GM18867 (cell line): ENCODE data around the gene THNSL1.
A peak's percentile ranks its signal among the peaks of the same experiment; 100 is the strongest.
"Not testable (repeated sequence)": the region's sequence is repeated elsewhere in the genome, so short reads cannot be mapped to it uniquely, and the experiment has no call there.

ENCODE experiments used
- ATAC-seq: cut with Tn5 transposase; IDR thresholded peaks from one replicate; pipeline ENCODE4 v1.9.1; 2021; ENCODE audit warnings: mild to moderate bottlenecking, moderate library complexity; ENCODE audit not compliant: unreplicated experiment

Gene THNSL1

GRCh38 chr10:24998044-24998443 lies 18.4 kb upstream of the THNSL1 start:
- ATAC-seq = no peak

DNA sequence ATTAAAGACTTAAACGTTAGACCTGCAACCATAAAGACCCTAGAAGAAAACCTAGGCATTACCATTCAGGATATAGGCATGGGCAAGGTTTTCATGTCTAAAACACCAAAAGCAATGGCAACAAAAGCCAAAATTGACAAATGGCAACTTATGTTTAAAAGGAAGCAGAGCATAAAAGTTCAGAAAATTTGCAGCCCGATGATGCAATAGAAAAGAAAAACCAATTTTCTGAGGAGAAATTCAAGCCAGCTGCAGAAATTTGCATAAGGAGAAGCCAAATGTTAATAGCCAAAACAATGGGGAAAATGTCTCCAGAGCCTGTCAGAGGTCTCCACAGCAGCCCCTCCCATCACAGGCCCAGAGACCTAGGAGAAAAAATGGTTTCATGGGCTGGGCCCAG lies 4.8 kb upstream of the THNSL1 start:
- not testable (repeated sequence) for ATAC-seq

DNA sequence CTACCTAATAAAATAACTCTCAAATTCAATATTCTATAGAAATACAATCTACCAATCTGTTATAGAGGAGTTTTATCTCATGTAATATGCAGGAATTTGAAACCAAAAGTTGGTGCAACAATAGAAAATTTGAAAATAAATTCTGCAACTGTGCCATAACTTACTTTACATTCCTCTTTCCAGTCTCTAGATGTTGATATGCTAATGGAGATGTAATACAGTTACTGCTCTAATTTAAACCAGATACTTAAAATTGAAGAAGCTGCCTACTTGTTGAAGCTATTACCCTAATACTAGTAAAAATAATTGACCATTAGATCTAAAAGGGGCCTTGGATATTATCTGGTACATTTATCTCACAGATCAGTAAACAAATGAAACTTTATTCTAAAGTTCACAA lies 1.8 kb upstream of the THNSL1 start:
- ATAC-seq = no peak

GRCh38 chr10:25015828-25016375 lies 510 bp upstream of the THNSL1 start, which contains the start of gene ENKUR:
ENKUR (minus strand) TSS chr10:25016158; CDS start chr10:25015936, 222 bp downstream.
- ATAC-seq = peak; percentile 68

- peak; percentile 5 for ATAC-seq
Observed at GRCh38 chr10:25017154-25017590, 760 bp downstream of the THNSL1 start.

DNA sequence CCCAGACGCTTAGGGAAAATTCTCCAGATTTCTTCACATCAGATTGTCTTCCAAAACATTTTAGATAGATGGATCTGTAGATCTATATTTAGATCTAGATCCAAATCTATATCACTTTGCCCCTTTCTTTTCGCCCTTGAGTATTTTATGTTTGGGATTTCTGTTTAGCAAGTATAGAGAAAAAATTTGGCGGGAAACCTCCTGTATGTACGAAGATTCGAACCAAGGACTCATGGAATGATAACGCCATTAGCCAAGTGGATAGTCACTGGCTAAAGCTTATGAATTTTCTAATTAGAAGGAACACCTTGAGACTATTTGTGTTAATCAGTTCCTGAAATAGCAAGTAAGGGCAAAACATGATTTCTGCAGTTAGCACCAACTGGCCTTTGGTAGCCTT lies 1.2 kb downstream of the THNSL1 start:
- no peak for ATAC-seq

GRCh38 chr10:25018703-25019102 lies 2.3 kb downstream of the THNSL1 start:
- no peak for ATAC-seq

GRCh38 chr10:25023278-25023677 lies 6.9 kb downstream of the THNSL1 start:
- no peak for ATAC-seq

DNA sequence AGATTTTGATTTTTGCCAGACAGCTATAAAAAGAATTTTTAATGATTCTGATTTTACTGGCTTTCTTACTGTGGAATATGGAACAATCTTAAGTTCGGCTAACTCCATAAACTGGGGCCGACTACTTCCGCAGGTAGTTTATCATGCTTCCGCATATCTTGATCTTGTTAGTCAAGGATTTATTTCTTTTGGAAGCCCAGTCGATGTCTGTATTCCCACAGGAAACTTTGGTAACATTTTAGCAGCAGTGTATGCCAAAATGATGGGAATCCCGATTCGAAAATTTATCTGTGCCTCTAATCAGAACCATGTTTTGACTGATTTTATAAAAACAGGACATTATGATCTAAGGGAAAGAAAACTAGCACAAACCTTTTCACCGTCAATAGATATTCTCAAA lies 8.1 kb downstream of the THNSL1 start:
- ATAC-seq = no peak

DNA sequence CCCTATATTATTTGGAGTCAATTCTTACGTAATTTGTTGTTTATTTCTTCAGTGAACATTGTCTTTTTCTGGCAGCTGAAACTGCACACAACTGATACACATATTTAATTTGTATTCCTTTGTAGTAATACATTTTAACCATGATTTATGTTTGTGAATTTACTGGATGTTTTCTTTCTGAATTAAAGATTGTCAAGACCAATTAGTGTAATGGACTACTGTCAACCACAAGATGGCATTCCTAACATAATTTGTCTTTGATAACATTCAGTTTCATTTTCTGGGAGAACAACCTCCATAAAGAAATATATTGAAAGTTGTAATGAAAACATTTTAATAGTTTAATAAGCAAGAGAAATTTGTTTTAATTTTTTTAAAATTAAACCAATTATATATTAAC lies 10.1 kb downstream of the THNSL1 start:
- ATAC-seq = no peak

DNA sequence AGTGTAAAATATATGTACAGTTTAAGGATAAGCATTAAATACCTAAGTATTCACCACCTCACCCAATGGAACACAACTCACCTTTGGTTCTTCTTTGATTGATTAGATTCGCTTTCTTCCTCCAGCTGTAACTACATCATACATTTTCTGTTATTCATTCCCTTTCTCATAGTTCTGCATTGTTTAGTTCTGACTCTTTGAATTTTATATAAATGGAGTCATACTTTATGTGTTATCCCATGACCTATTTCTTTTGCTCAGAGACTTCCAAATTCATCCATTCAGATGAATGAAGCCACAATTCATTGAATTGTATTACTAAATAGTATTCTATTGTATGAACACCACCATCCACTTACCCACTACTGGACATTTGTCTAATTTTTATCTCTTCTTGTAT lies 12.3 kb downstream of the THNSL1 start:
- no peak for ATAC-seq

DNA sequence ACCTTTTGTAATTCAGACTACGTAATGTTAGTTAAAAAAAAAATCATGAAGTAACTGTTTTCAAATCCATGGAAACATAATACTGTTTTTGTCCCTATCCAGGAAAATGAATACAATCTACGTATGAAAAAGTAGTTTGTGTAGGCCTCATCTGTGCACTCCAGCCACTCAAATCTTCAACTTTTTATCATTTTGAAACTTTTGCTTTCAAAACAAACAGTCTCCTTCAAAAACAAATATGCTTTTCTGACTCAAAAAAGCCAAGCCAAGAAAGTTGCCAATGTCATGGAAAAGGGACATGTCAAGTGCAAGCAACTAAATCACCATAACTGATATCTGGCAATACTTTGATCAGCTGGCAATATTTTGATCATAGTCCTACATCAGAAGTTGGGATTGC lies 13.1 kb downstream of the THNSL1 start:
- no peak for ATAC-seq

- ATAC-seq = peak; percentile 44
Observed at GRCh38 chr10:25036381-25036780, 20.0 kb downstream of the THNSL1 start.

DNA sequence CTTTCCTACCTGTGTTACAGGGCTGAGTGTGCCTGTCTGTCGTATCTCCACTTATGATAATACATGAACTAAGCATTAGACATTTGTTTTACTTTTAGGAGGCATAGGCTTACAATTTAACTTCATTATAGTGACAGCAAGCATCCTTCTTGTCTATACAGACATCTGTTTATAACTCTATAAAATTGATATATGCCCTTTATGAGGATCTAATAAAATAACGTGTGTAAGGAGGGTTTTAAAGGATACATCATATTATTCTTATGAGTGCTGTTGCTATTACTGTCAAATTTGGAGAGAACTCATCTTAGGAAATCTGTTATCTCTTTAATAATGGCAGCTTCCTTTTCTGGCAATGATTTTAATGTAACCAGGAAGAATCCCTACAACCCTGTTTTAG lies 21.9 kb downstream of the THNSL1 start:
- ATAC-seq = no peak

GRCh38 chr10:25039531-25039930 lies 23.1 kb downstream of the THNSL1 start:
- no peak for ATAC-seq

DNA sequence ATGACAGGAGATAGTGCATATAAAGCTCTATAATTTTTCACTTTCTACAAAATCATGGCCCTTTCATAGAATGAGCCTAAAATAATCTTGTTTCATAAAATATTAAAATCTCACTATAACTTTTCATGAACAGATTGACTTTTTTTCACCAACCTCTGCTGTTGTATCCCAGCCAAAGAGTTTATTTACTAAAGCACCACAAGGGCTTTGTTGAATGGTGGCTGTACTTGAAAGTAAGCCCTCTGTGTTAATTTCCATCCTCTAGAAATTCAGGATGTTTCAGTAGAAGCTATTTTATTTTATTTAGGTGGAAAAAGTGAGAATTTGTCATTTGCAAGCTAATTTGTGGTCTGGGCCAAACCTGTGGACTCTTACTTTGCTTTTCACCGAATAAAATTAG lies 30.2 kb downstream of the THNSL1 start:
- no peak for ATAC-seq

GRCh38 chr10:25047088-25047487 lies 30.7 kb downstream of the THNSL1 start:
- no peak for ATAC-seq

DNA sequence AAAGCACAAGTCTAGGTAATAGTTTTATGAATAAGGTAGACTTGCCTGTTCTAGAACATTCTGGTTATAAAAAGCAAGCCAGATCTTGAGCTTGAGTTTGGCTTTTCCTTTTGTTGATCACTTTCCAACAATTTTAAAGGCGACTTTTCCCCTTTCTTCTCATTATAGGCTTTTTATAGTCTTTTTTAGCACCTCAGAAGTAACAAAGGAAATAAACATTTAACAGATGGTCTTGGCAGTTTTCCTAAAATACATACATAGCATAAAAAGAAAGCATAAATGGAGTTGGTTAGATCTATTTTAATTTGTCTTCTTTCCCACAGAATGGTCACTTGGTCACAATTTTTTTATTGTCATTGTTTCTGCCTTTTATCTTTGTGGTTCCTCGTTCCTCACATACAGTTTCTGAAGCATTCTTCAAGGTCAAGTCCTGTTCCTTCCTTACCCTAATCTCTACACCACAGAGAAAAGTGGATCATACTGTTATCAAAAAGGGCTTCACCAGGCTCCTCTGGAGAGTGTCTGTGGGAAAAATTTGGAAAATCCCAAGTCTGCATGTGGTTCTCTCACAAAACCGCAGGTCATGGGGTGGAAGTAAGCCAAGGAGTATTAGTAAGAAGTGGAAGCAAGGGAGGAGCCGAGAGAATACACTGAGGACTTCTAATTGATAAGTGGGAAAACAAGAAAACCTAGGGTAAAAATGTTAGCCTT lies 31.3 kb downstream of the THNSL1 start:
- ATAC-seq = no peak

GRCh38 chr10:25048450-25048849 lies 32.0 kb downstream of the THNSL1 start:
- ATAC-seq = no peak

DNA sequence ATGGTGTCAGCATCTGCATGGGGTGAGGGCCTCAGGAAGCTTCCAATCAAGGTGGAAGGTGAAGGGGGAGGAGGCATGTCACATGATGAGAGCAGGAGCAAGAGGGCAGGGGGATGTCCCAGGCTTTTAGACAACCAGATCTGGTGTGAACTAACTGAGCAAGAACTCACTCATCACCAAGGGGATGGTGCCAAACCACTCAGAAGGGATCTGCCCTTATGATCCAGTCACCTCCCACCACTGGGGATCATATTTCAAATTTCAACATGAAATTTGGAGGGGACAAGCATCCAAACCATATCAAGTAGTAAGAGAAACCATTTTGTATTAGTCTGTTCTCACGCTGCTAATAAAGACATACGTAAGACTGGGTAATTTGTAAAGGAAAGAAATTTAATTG lies 33.6 kb downstream of the THNSL1 start:
- no peak for ATAC-seq

DNA sequence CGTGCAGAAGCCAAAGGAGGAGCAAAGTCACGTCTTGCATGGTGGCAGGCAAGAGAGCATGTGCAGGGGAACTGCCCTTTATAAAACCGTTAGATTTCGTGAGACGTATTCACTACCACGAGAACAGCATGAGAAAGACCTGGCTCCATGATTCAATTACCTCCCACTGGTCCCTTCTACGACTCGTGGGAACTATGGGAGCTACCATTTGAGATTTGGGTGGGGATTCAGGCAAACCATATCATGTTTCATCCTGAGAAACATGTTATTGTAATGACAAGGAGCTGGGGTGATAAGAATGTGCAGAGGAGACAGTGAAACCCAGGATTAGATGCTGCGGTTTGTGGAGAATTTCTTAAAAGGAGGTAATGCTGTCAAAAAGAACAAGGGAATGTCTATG lies 34.0 kb downstream of the THNSL1 start:
- ATAC-seq = no peak

GRCh38 chr10:25052012-25052411 lies 35.6 kb downstream of the THNSL1 start:
- ATAC-seq = no peak

- no peak for ATAC-seq
Observed at GRCh38 chr10:25056726-25057125, 40.3 kb downstream of the THNSL1 start.
